ENCODE results near the gene LSM10. TPM values are rescaled to one million over a fixed set of nuclear protein-coding genes. Genes with fewer than 3 reads are reported as not detected.

The LSM10 gene
- 34.0 to 45.9 TPM (median 42.1 TPM) in 5 replicates for total RNA-seq (2022; extraction: Qiagen RNA extraction)

DNA sequence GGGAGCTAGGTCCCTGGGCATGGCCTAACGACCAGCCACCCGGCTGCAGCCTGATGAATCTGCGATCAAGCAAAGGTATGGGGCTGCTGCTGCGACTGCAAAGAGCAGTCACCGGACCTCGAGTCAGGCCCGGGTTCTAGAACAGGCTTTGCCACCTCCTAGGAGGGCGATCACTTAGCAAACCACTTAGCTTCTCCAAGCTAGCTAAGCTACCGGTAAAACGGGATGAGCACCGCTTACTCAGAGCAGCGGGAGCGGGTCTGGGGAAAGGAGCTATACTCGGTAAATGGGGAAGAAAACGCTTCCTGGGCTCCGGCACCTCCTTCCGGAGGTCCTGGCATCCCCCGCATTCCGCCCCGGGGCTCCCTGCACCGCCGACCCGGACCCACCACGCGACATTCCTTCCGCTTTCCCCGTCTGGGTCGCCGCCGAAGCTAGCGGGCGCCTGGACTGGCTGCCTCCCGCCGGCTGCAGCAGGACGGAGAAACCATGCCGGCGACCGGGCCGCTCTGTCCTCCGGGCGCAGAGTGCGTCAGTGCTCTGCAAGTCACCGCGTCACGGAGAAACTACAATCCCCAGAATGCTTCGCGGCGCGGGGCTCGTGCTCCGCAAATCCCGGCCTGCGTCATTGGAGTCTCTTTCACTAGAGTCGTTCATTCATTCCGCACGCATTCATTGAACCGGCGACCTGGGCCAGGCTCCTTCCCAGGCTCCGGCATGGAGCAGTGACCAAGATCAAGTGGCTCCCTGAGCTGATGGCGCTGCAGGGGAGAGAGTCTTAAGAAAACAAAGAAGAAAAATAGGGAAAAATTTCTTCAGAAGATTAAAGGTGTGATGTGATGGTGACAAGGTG is at the start of gene LSM10:
LSM10 (minus strand) TSS at position 531 of the 853 bp plus-strand sequence. CDS start 3,779 bp downstream, outside the sequence.

GRCh38 chr1:36385410-36386264 is 12.1 kb downstream of the LSM10 start, which contains the start of gene STK40:
STK40 (minus strand) TSS chr1:36385924; CDS start chr1:36361332, 24,592 bp downstream.

Other genes with a start within 250 kb of the LSM10 start
- gene TRAPPC3, start 248.4 kb downstream of the LSM10 start, total RNA-seq (2022; extraction: Qiagen RNA extraction): 79.2 to 97.7 TPM (median 84.0 TPM) in 5 replicates
- 218 to 234 TPM (median 224 TPM) in 5 replicates for gene MAP7D1, start 241.7 kb downstream of the LSM10 start, total RNA-seq (2022; extraction: Qiagen RNA extraction)
- gene THRAP3, start 173.5 kb downstream of the LSM10 start, total RNA-seq (2022; extraction: Qiagen RNA extraction): 62.3 to 90.5 TPM (median 71.5 TPM) in 5 replicates
- gene SH3D21, start 91.5 kb downstream of the LSM10 start, total RNA-seq (2022; extraction: Qiagen RNA extraction): 2.1 to 3.4 TPM (median 2.7 TPM) in 5 replicates
- 9.3 to 23.1 TPM (median 22.2 TPM) in 5 replicates for gene EVA1B, start 74.3 kb downstream of the LSM10 start, total RNA-seq (2022; extraction: Qiagen RNA extraction)
- 9.3 to 11.5 TPM (median 10.5 TPM) in 5 replicates for gene STK40, start 12.0 kb downstream of the LSM10 start, total RNA-seq (2022; extraction: Qiagen RNA extraction)
- 5.9 to 7.0 TPM (median 6.5 TPM) in 5 replicates for gene OSCP1, start 52.5 kb upstream of the LSM10 start, total RNA-seq (2022; extraction: Qiagen RNA extraction)
- 63.4 to 86.0 TPM (median 84.8 TPM) in 5 replicates for gene MRPS15, start 66.5 kb upstream of the LSM10 start, total RNA-seq (2022; extraction: Qiagen RNA extraction)
- not detected in 5 replicates for gene CSF3R, start 85.0 kb upstream of the LSM10 start, total RNA-seq (2022; extraction: Qiagen RNA extraction)

Measured in A549 treated with Hydrocortisone at 1 μM for 4 hours (cell line).